ENCODE results near the gene IFI30. TPM values are rescaled to one million over a fixed set of nuclear protein-coding genes. Genes with fewer than 3 reads are reported as not detected.

The IFI30 gene
- 10 to 100 TPM; 13.7 to 15.3 TPM for total RNA-seq
- 1 to 10 TPM; 3.3 to 7.1 (median 5.4) TPM for polyA plus RNA-seq
- total RNA-seq, result 0 to 1.3 (median 0.07) reads per million in 6 experiments

DNA sequence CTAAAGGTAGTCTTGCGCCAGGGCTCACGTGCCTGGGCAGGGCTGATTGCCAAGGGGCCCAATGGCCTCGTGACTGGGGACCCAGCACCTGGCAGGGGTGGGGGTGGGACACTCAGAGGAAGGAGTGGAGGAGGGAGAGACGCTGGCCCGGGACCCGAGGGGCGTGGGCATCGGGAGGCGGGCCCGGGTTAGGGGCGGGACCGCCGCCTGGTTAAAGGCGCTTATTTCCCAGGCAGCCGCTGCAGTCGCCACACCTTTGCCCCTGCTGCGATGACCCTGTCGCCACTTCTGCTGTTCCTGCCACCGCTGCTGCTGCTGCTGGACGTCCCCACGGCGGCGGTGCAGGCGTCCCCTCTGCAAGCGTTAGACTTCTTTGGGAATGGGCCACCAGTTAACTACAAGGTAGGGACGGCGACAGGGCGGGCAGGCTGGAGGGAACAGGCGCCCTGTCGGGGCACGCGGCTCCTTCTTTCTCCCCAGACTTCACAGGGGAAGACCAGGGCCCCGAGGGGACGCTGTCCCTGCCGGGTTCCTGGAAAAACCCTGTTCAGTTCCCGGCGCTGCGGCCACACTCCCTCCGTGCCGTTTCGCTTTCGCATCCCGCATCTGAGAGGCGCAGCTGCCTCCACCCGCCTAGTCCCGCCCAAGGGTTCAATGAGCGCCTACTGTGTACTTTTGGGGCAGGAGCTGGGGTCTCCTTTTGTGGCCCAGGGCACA is at the start of gene IFI30:
TSS of gene IFI30 (plus strand) at position 242 of the 717 bp plus-strand sequence. CDS start at position 271, 29 bp downstream.
- H3K9me3 Mint-ChIP-seq, result no peaks in the 10 kb centered on the region
- H3K4me3 Mint-ChIP-seq, result peak within 1 kb of the TSS; percentile 85 to 93 (median 89)
- H3K36me3 Mint-ChIP-seq, result peaks cover 0 to 11% (median 0%) of the 10 kb centered on the region in 3 donors
- POLR2A ChIA-PET, result interaction anchor here (0.9 to 1.3 kb wide), 2 partner anchors 8 to 18 kb away, joined by 3 to 9 read pairs; no protein-coding TSS in a partner anchor
- peak within 1 kb of the TSS; percentile 44 to 91 (median 78) for H3K27ac Mint-ChIP-seq
- DNase-seq, result peak in 8 of 10 donors; percentile 41 to 75 (median 53)
- H3K4me1 Mint-ChIP-seq, result peaks cover 4 to 55% (median 16%) of the 10 kb centered on the region in 4 donors
- no peaks in the 10 kb centered on the region for H3K27me3 Mint-ChIP-seq
- ATAC-seq, result peak; percentile 85

DNA sequence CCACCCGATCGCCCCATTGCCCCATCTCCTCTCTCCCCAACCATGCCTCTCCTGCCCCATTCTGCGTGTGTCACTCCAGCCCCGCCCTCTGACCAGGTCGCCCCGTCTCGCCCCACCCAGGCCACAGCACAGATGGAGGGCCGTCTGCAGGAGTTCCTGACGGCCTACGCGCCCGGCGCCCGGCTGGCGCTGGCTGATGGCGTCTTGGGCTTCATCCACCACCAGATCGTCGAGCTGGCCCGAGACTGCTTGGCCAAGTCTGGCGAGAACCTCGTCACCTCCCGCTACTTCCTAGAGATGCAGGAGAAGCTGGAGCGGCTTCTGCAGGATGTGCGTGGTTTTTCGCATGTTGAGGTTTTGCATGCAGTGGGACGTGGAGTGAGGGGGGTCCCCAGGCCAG is 49.8 kb upstream of the IFI30 start:
- ATAC-seq (no peak), DNase-seq (no peak)
- Mint-ChIP-seq H3K27me3 (no peaks in the 10 kb centered on the region), H3K27ac (peak overlapping the region in 6 of 10 donors; percentile 36 to 89 (median 60)), H3K4me3 (no peak overlapping the region), H3K9me3 (no peaks in the 10 kb centered on the region), H3K36me3 (peaks cover 0 to 57% (median 6%) of the 10 kb centered on the region in 3 donors), H3K4me1 (peaks cover 11 to 31% (median 18%) of the 10 kb centered on the region in 4 donors)
- POLR2A ChIA-PET, result interaction anchor here (0.7 to 3.0 kb wide), 2 partner anchors 28 to 276 kb away, joined by 3 to 13 read pairs; partner anchors contain the start of gene PIK3R2

DNA sequence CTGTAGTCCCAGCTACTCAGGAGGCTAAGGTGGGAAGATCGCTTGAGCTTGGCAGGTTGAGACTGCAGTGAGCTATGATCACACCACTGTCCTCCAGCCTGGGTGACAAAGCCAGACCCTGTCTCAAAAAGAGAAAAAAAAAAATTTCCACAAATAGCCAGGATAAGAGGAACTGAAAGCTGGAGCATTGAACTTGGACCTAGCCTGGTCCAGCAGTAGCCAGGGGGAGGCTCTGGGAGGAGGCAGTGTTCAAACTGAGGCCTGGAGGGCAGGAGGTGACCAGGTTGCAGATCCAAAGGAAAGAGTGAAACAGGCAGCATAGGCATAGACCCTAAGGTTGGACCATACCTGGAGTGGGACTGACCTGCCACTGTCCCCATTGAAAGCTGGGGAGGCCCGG is 47.5 kb upstream of the IFI30 start:
- Mint-ChIP-seq H3K4me1 (peaks cover 0 to 11% (median 1%) of the 10 kb centered on the region in 4 donors), H3K27me3 (no peaks in the 10 kb centered on the region), H3K4me3 (no peak overlapping the region), H3K36me3 (peaks cover 0 to 74% (median 12%) of the 10 kb centered on the region in 3 donors), H3K27ac (peak overlapping the region in 4 of 10 donors; percentile 8 to 75 (median 56)), H3K9me3 (no peaks in the 10 kb centered on the region)
- DNase-seq (no peak), ATAC-seq (no peak)
- POLR2A ChIA-PET, result interaction anchor here (0.8 kb wide), 1 partner anchor 25 kb away, joined by 3 read pairs; no protein-coding TSS in a partner anchor

GRCh38 chr19:18128044-18128443 is 45.6 kb upstream of the IFI30 start:
- H3K4me1 Mint-ChIP-seq, result peaks cover 0 to 6% (median 1%) of the 10 kb centered on the region in 4 donors
- H3K36me3 Mint-ChIP-seq, result peaks cover 0 to 75% (median 12%) of the 10 kb centered on the region in 3 donors
- no peaks in the 10 kb centered on the region for H3K9me3 Mint-ChIP-seq
- no peak overlapping the region for H3K4me3 Mint-ChIP-seq
- H3K27ac Mint-ChIP-seq, result peak overlapping the region in 1 of 10 donors; percentile 78
- H3K27me3 Mint-ChIP-seq, result no peaks in the 10 kb centered on the region
- ATAC-seq, result no peak
- POLR2A ChIA-PET, result interaction anchor here (0.6 to 1.6 kb wide), 7 partner anchors 8 to 108 kb away, joined by 3 to 5 read pairs (median 3); partner anchors contain the start of genes IL12RB1 and PIK3R2
- no peak for DNase-seq

DNA sequence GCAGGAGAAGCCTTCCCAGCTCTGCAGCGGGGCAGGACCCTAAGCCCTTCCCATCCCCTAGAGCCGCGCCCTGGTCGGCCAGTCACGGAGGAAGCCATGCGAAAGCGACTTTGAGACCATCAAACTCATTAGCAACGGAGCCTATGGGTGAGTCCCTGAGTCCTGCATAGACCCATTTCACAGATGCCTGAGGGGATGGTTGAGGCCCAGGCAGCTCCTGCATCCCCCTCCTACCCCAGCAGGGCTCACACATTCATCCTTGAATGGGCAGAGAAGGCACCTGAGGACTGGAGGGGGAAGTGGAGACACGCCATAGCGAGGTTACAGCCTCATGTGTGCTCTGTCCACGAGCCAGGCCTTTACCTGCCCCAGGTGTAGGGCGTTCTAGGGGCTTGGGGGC is 44.8 kb upstream of the IFI30 start:
- POLR2A ChIA-PET, result interaction anchor here (0.6 to 1.5 kb wide), 6 partner anchors 9 to 109 kb away, joined by 3 to 4 read pairs (median 3); partner anchors contain the start of genes IL12RB1 and PIK3R2
- H3K4me3 Mint-ChIP-seq, result no peak overlapping the region
- no peak for DNase-seq
- H3K9me3 Mint-ChIP-seq, result no peaks in the 10 kb centered on the region
- H3K27me3 Mint-ChIP-seq, result no peaks in the 10 kb centered on the region
- peaks cover 0 to 3% (median 1%) of the 10 kb centered on the region in 4 donors for H3K4me1 Mint-ChIP-seq
- H3K36me3 Mint-ChIP-seq, result peaks cover 0 to 73% (median 11%) of the 10 kb centered on the region in 3 donors
- H3K27ac Mint-ChIP-seq, result peak overlapping the region in 3 of 10 donors; percentile 57 to 78 (median 63)
- ATAC-seq, result no peak

DNA sequence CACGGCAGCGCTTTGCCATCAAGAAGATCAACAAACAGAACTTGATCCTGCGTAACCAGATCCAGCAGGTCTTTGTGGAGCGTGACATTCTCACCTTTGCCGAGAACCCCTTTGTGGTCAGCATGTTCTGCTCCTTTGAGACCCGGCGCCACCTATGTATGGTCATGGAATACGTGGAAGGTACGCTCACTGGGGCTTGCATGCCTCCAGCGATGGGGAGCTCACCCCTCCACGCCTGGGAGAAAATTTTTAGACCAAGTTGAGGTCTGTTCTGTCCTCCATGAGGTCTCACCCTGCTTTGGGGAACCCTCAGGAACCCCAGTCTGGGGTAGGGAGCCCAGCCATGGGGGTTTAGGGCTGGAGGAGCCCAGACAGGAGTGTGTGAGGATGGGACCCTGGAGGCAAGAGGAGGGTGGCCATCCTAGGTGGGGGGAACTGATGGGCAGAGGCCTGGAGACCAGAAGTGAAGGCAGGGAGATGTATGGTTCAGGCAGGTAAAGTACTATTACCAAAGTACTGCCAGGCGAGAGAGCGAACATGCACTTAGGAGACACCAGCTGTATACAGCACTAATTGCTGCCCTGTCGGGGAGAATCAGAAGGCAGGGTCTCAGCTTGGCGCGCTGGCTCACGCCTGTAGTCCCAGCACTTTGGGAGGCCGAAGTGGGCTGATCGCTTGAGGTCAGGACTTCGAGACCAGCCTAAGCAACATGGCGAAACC is 42.9 kb upstream of the IFI30 start:
- DNase-seq, result no peak
- Mint-ChIP-seq H3K4me1 (peaks cover 0 to 6% (median 2%) of the 10 kb centered on the region in 4 donors), H3K4me3 (no peak overlapping the region), H3K27ac (peak overlapping the region in 2 of 10 donors; percentile 53 to 81), H3K9me3 (no peaks in the 10 kb centered on the region), H3K27me3 (no peaks in the 10 kb centered on the region), H3K36me3 (peaks cover 0 to 74% (median 15%) of the 10 kb centered on the region in 3 donors)
- POLR2A ChIA-PET, result interaction anchor here (0.6 kb wide), 1 partner anchor 43 kb away, joined by 3 read pairs; no protein-coding TSS in a partner anchor
- no peak for ATAC-seq

GRCh38 chr19:18131841-18132596 is 41.6 kb upstream of the IFI30 start:
- Mint-ChIP-seq H3K27me3 (no peaks in the 10 kb centered on the region), H3K9me3 (no peaks in the 10 kb centered on the region), H3K4me1 (peaks cover 0 to 6% (median 2%) of the 10 kb centered on the region in 4 donors), H3K4me3 (no peak overlapping the region), H3K27ac (peak overlapping the region in 3 of 10 donors; percentile 15 to 56 (median 18)), H3K36me3 (peaks cover 0 to 78% (median 15%) of the 10 kb centered on the region in 3 donors)
- ATAC-seq (no peak), DNase-seq (no peak)
- POLR2A ChIA-PET, result interaction anchor here (0.6 to 0.7 kb wide), 2 partner anchors 21 to 683 kb away, joined by 3 to 4 read pairs; no protein-coding TSS in a partner anchor

- Mint-ChIP-seq H3K27me3 (no peaks in the 10 kb centered on the region), H3K9me3 (no peaks in the 10 kb centered on the region), H3K4me3 (no peak overlapping the region), H3K36me3 (peaks cover 3 to 79% (median 17%) of the 10 kb centered on the region in 3 donors), H3K4me1 (peaks cover 0 to 6% (median under 1%) of the 10 kb centered on the region in 4 donors), H3K27ac (peak overlapping the region in 1 of 10 donors; percentile 58)
- ATAC-seq, result no peak
- no peak for DNase-seq
- POLR2A ChIA-PET, result interaction anchor here (0.9 kb wide), 1 partner anchor 15 kb away, joined by 3 read pairs; no protein-coding TSS in a partner anchor
Observed at GRCh38 chr19:18135712-18136584, 37.7 kb upstream of the IFI30 start.

- no peaks in the 10 kb centered on the region for H3K27me3 Mint-ChIP-seq
- DNase-seq (no peak), ATAC-seq (no peak)
- H3K36me3 Mint-ChIP-seq, result peaks cover 3 to 84% (median 20%) of the 10 kb centered on the region in 3 donors
- H3K9me3 Mint-ChIP-seq, result no peaks in the 10 kb centered on the region
- peak overlapping the region in 2 of 10 donors; percentile 3 to 13 for H3K27ac Mint-ChIP-seq
- POLR2A ChIA-PET, result interaction anchor here (0.9 kb wide), 2 partner anchors 10 to 15 kb away, joined by 4 to 5 read pairs; no protein-coding TSS in a partner anchor
- H3K4me1 Mint-ChIP-seq, result peaks cover 0 to 6% (median under 1%) of the 10 kb centered on the region in 4 donors
- H3K4me3 Mint-ChIP-seq, result no peak overlapping the region
Observed at GRCh38 chr19:18137242-18137641, 36.4 kb upstream of the IFI30 start.

- no peak for ATAC-seq
- H3K27me3 Mint-ChIP-seq, result no peaks in the 10 kb centered on the region
- no peaks in the 10 kb centered on the region for H3K9me3 Mint-ChIP-seq
- no peak for DNase-seq
- POLR2A ChIA-PET, result interaction anchor here (0.6 to 0.9 kb wide), 3 partner anchors 10 to 132 kb away, joined by 4 to 5 read pairs (median 5); no protein-coding TSS in a partner anchor
- H3K36me3 Mint-ChIP-seq, result peaks cover 3 to 83% (median 16%) of the 10 kb centered on the region in 3 donors
- H3K27ac Mint-ChIP-seq, result no peak overlapping the region
- no peak overlapping the region for H3K4me3 Mint-ChIP-seq
- peaks cover 0 to 6% (median under 1%) of the 10 kb centered on the region in 4 donors for H3K4me1 Mint-ChIP-seq
Observed at GRCh38 chr19:18137657-18138339, 35.8 kb upstream of the IFI30 start.

All from naive thymus-derived CD8-positive, alpha-beta T cell (primary cell).